ENCODE results near the gene IARS2.

DNA sequence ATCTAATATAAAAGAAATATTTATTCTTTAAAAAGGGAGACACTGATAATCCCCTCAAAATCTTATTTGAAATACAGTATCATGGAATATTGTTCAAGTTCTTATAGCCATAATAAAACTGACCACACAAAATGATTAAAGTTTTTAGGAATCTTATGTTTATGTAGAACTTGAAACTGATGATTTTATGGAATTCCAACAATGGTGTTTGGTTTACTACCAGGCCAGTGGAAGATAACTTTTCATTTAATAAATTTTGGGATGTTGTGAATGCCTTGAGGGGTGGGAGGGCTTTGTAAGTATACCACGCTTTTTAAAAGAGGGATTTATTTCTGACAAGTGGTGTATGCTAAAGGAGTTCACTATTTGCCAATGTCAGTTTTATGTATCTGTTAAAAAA is 90.6 kb downstream of the IARS2 start:
- TF ChIP-seq, protein P1, sequence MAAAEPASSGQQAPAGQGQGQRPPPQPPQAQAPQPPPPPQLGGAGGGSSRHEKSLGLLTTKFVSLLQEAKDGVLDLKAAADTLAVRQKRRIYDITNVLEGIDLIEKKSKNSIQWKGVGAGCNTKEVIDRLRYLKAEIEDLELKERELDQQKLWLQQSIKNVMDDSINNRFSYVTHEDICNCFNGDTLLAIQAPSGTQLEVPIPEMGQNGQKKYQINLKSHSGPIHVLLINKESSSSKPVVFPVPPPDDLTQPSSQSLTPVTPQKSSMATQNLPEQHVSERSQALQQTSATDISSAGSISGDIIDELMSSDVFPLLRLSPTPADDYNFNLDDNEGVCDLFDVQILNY (CRISPR knock-in tag; IDR thresholded peaks at IDR 0.05) = no peak
- TF ChIP-seq, protein P2, sequence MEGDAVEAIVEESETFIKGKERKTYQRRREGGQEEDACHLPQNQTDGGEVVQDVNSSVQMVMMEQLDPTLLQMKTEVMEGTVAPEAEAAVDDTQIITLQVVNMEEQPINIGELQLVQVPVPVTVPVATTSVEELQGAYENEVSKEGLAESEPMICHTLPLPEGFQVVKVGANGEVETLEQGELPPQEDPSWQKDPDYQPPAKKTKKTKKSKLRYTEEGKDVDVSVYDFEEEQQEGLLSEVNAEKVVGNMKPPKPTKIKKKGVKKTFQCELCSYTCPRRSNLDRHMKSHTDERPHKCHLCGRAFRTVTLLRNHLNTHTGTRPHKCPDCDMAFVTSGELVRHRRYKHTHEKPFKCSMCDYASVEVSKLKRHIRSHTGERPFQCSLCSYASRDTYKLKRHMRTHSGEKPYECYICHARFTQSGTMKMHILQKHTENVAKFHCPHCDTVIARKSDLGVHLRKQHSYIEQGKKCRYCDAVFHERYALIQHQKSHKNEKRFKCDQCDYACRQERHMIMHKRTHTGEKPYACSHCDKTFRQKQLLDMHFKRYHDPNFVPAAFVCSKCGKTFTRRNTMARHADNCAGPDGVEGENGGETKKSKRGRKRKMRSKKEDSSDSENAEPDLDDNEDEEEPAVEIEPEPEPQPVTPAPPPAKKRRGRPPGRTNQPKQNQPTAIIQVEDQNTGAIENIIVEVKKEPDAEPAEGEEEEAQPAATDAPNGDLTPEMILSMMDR (IDR thresholded peaks at IDR 0.05) = no peak
- TF ChIP-seq, protein P3, sequence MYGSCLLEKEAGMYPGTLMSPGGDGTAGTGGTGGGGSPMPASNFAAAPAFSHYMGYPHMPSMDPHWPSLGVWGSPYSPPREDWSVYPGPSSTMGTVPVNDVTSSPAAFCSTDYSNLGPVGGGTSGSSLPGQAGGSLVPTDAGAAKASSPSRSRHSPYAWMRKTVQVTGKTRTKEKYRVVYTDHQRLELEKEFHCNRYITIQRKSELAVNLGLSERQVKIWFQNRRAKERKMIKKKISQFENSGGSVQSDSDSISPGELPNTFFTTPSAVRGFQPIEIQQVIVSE (CRISPR knock-in tag; IDR thresholded peaks at IDR 0.05; ENCODE audit: borderline replicate concordance) = no peak
- no peak for TF ChIP-seq MYBL2 (CRISPR knock-in tag; IDR thresholded peaks at IDR 0.05)
- TF ChIP-seq NFYB (CRISPR knock-in tag; conservative IDR thresholded peaks at IDR 0.05; ENCODE audit: low read depth) = no peak
- no peak for TF ChIP-seq FOXJ3 (CRISPR knock-in tag; IDR thresholded peaks at IDR 0.05; ENCODE audit: borderline replicate concordance)
- TF ChIP-seq TEAD4 (CRISPR knock-in tag; IDR thresholded peaks at IDR 0.05) = no peak
- no peak for TF ChIP-seq ETV6 (CRISPR knock-in tag; IDR thresholded peaks at IDR 0.05)
- no peak for TF ChIP-seq HMGA2 (CRISPR knock-in tag; IDR thresholded peaks at IDR 0.05)

All from WTC11 (cell line).